Measurements from ENCODE around the gene SH2B3. TPM values are rescaled to one million over a fixed set of nuclear protein-coding genes. Genes with fewer than 3 reads are reported as not detected.

SH2B3 gene
- total and polyA plus RNA-seq, 2 donors (not counting 1 experiment from before 2014, with no cell fraction given), result 21.9 to 69.4 TPM

DNA sequence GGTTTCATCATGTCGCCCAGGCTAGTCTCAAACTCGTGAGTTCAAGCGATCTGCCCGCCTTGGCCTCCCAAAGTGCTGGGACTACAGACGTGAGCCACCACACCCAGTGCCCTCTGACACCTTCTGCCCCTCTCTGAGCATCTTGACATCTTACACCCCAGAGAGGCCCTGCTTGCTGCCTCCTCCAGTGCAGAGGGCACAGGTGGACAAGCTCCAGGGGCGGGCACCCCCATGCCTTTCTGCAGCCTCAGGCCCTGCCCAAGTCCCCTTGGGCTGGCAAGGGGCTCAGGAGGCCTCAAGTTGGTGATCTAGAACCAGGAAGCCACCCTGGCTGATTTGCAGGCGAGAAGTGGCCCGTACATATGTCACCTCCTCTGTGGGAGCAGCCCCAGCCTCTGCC is 11.2 kb upstream of the SH2B3 start:
- H3K27me3 Mint-ChIP-seq, result no peaks in the 10 kb centered on the region
- H3K4me1 Mint-ChIP-seq, result peaks cover 27% of the 10 kb centered on the region
- no peak overlapping the region for H3K27ac Mint-ChIP-seq
- Histone ChIP-seq H3K27me3 (replicated peaks in 1 of 4; ENCODE audit: control extremely low read depth in 1 of 4, control insufficient read depth in 3 of 4, insufficient read depth in 4 of 4, low read length in 3 of 4) (no peaks in the 10 kb centered on the region), H2AFZ (ENCODE audit: insufficient read depth, low read depth, low read length, poor library complexity, severe bottlenecking) (no peak overlapping the region), H3K27ac (ENCODE audit: low read length in 2 of 2) (no peak overlapping the region), H3K36me3 (replicated peaks in 1 of 2; ENCODE audit: control extremely low read depth in 1 of 2, control insufficient read depth in 1 of 2, extremely low read depth in 1 of 2, insufficient read depth in 2 of 2, low read length in 1 of 2) (no peaks in the 10 kb centered on the region), H3K4me1 (ENCODE audit: control insufficient read depth in 2 of 2, insufficient read depth in 2 of 2, low read length in 2 of 2) (peaks cover 6 to 27% of the 10 kb centered on the region in 2 donors), H3K79me2 (ENCODE audit: control insufficient read depth, insufficient read depth, low read length) (no peaks in the 10 kb centered on the region), H3K9me3 (ENCODE audit: control extremely low read depth in 1 of 3, control insufficient read depth in 2 of 3, insufficient read depth in 1 of 3, low read length in 2 of 3) (no peaks in the 10 kb centered on the region), H3K4me3 (ENCODE audit: control extremely low read depth in 1 of 5, extremely low read depth in 1 of 5, insufficient read depth in 1 of 5, low read depth in 2 of 5, low read length in 4 of 5) (no peak overlapping the region), H4K20me1 (ENCODE audit: control insufficient read depth, insufficient read depth, low read length, poor library complexity, severe bottlenecking) (no peaks in the 10 kb centered on the region), H3K4me2 (replicated peaks; ENCODE audit: low read depth, low read length, poor library complexity, severe bottlenecking) (no peak overlapping the region), H3K9ac (ENCODE audit: low read length) (no peak overlapping the region)
- TF ChIP-seq EZH2 (IDR thresholded peaks at IDR 0.05; ENCODE audit: borderline replicate concordance, insufficient read depth, low read depth, low read length, poor library complexity, severe bottlenecking) (no peak), CTCF (IDR thresholded peaks at IDR 0.05) (no peak)
- POLR2A ChIA-PET, result no interaction called here
- H3K4me3 Mint-ChIP-seq, result no peak overlapping the region
- DNase-seq, result no peak
- WGBS (ENCODE audit: insufficient coverage), result 90% methylated on average over 7 of the region's 8 CpGs
- no peaks in the 10 kb centered on the region for H3K9me3 Mint-ChIP-seq (ENCODE audit: insufficient read depth)
- intact Hi-C loops (cut with micrococcal nuclease), result no loop called here
- no peak for ATAC-seq (ENCODE audit: low read depth)
- CTCF ChIA-PET, result interaction anchor here (8.9 to 22.7 kb wide), 2 partner anchors 49 to 134 kb away, joined by 162 to 1472 read pairs; no protein-coding TSS in a partner anchor

GRCh38 chr12:111395336-111396187 is 10.2 kb upstream of the SH2B3 start:
- Mint-ChIP-seq H3K9me3 (ENCODE audit: insufficient read depth) (no peaks in the 10 kb centered on the region), H3K4me1 (peaks cover 28% of the 10 kb centered on the region), H3K27me3 (no peaks in the 10 kb centered on the region), H3K4me3 (no peak overlapping the region), H3K27ac (no peak overlapping the region)
- DNase-seq (no peak), ATAC-seq (ENCODE audit: low read depth) (no peak)
- ChIA-PET CTCF (interaction anchor here (0.7 to 22.7 kb wide), 22 partner anchors 10 to 1611 kb away, joined by 3 to 1472 read pairs (median 8); partner anchors contain the start of genes PHETA1 and SH2B3), POLR2A (interaction anchor here (0.5 kb wide), 1 partner anchor 78 kb away, joined by 3 read pairs; no protein-coding TSS in a partner anchor)
- no peak overlapping the region for H3K9ac ChIP-seq (ENCODE audit: low read length)
- H3K27me3 ChIP-seq (replicated peaks in 1 of 4; ENCODE audit: control extremely low read depth in 1 of 4, control insufficient read depth in 3 of 4, insufficient read depth in 4 of 4, low read length in 3 of 4), result no peaks in the 10 kb centered on the region
- 98% methylated on average over 3 of the region's 8 CpGs for WGBS (ENCODE audit: insufficient coverage)
- no peak for TF ChIP-seq CTCF (IDR thresholded peaks at IDR 0.05)
- no peak for TF ChIP-seq EZH2 (IDR thresholded peaks at IDR 0.05; ENCODE audit: borderline replicate concordance, insufficient read depth, low read depth, low read length, poor library complexity, severe bottlenecking)
- no peak overlapping the region for H3K27ac ChIP-seq (ENCODE audit: low read length in 2 of 2)
- H3K4me2 ChIP-seq (replicated peaks; ENCODE audit: low read depth, low read length, poor library complexity, severe bottlenecking), result no peak overlapping the region
- no peaks in the 10 kb centered on the region for H3K9me3 ChIP-seq (ENCODE audit: control extremely low read depth in 1 of 3, control insufficient read depth in 2 of 3, insufficient read depth in 1 of 3, low read length in 2 of 3)
- H3K79me2 ChIP-seq (ENCODE audit: control insufficient read depth, insufficient read depth, low read length), result no peaks in the 10 kb centered on the region
- H3K4me1 ChIP-seq (ENCODE audit: control insufficient read depth in 2 of 2, insufficient read depth in 2 of 2, low read length in 2 of 2), result peaks cover 6 to 24% of the 10 kb centered on the region in 2 donors
- no peak overlapping the region for H3K4me3 ChIP-seq (ENCODE audit: control extremely low read depth in 1 of 5, extremely low read depth in 1 of 5, insufficient read depth in 1 of 5, low read depth in 2 of 5, low read length in 4 of 5)
- H2AFZ ChIP-seq (ENCODE audit: insufficient read depth, low read depth, low read length, poor library complexity, severe bottlenecking), result no peak overlapping the region
- no peaks in the 10 kb centered on the region for H4K20me1 ChIP-seq (ENCODE audit: control insufficient read depth, insufficient read depth, low read length, poor library complexity, severe bottlenecking)
- H3K36me3 ChIP-seq (replicated peaks in 1 of 2; ENCODE audit: control extremely low read depth in 1 of 2, control insufficient read depth in 1 of 2, extremely low read depth in 1 of 2, insufficient read depth in 2 of 2, low read length in 1 of 2), result no peaks in the 10 kb centered on the region
- intact Hi-C loops (cut with micrococcal nuclease), result no loop called here
